Measurements from ENCODE around the gene PTPRE.

GRCh38 chr10:128062331-128062880 is 155.5 kb downstream of the PTPRE start:
- TF ChIP-seq ZNF263 (CRISPR knock-in tag; IDR thresholded peaks at IDR 0.05; ENCODE audit: low read depth) (no peak), NFYB (CRISPR knock-in tag; conservative IDR thresholded peaks at IDR 0.05; ENCODE audit: low read depth) (no peak), CTCF (IDR thresholded peaks at IDR 0.05) (no peak), ETV6 (CRISPR knock-in tag; IDR thresholded peaks at IDR 0.05) (no peak), SP1 (CRISPR knock-in tag; conservative IDR thresholded peaks at IDR 0.05) (no peak), TEAD4 (CRISPR knock-in tag; IDR thresholded peaks at IDR 0.05) (no peak)
- TF ChIP-seq, protein P1, sequence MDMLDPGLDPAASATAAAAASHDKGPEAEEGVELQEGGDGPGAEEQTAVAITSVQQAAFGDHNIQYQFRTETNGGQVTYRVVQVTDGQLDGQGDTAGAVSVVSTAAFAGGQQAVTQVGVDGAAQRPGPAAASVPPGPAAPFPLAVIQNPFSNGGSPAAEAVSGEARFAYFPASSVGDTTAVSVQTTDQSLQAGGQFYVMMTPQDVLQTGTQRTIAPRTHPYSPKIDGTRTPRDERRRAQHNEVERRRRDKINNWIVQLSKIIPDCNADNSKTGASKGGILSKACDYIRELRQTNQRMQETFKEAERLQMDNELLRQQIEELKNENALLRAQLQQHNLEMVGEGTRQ (CRISPR knock-in tag; IDR thresholded peaks at IDR 0.05): no peak
- TF ChIP-seq, protein P2, sequence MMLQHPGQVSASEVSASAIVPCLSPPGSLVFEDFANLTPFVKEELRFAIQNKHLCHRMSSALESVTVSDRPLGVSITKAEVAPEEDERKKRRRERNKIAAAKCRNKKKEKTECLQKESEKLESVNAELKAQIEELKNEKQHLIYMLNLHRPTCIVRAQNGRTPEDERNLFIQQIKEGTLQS (CRISPR knock-in tag; conservative IDR thresholded peaks at IDR 0.05): no peak
